Measurements from ENCODE around the gene IER3. TPM values are rescaled to one million over a fixed set of nuclear protein-coding genes. Genes with fewer than 3 reads are reported as not detected.
"Not testable (repeated sequence)": the region's sequence is repeated elsewhere in the genome, so short reads cannot be mapped to it uniquely, and the experiment has no call there.

The IER3 gene
- polyA plus RNA-seq, 1 experiment, result 85.2 TPM

GRCh38 chr6:30721198-30722024 lies 22.9 kb downstream of the IER3 start:
- Histone ChIP-seq H3K4me3 (ENCODE audit: low read depth, low read length) (peak overlapping the region; percentile 85), H3K27ac (ENCODE audit: low read depth, low read length) (peak overlapping the region; percentile 94), H3K9me3 (ENCODE audit: control insufficient read depth, insufficient read depth, low read length) (no peaks in the 10 kb centered on the region), H3K27me3 (ENCODE audit: control insufficient read depth, insufficient read depth, low read length) (no peaks in the 10 kb centered on the region)
- ChIA-PET CTCF (interaction anchor here (0.6 to 5.0 kb wide), 17 partner anchors 10 to 1533 kb away, joined by 3 to 105 read pairs (median 5); partner anchors contain the start of genes DHX16 and VARS2), POLR2A (interaction anchor here (0.7 to 4.9 kb wide), 12 partner anchors 9 to 107 kb away, joined by 3 to 43 read pairs (median 4); partner anchors contain the start of genes DHX16, IER3 and NRM)
- TF ChIP-seq CTCF (IDR thresholded peaks at IDR 0.05; ENCODE audit: low read depth, low read length), result 0 out of 2 replicates have a peak, but pooled peaks have one; percentile 25
- DNase-seq (ENCODE audit: low read depth, low spot score), result peak; percentile 78

GRCh38 chr6:30720738-30721197 lies 23.6 kb downstream of the IER3 start:
- TF ChIP-seq CTCF (IDR thresholded peaks at IDR 0.05; ENCODE audit: low read depth, low read length), result no peak
- no peak for DNase-seq (ENCODE audit: low read depth, low spot score)
- no peaks in the 10 kb centered on the region for H3K27me3 ChIP-seq (ENCODE audit: control insufficient read depth, insufficient read depth, low read length)
- CTCF ChIA-PET, result interaction anchor here (0.6 to 5.0 kb wide), 4 partner anchors 40 to 1255 kb away, joined by 3 to 105 read pairs (median 4); no protein-coding TSS in a partner anchor
- POLR2A ChIA-PET, result interaction anchor here (1.1 to 4.9 kb wide), 9 partner anchors 10 to 106 kb away, joined by 3 to 43 read pairs (median 6); partner anchors contain the start of genes DHX16, IER3 and NRM
- peak overlapping the region; percentile 94 for H3K27ac ChIP-seq (ENCODE audit: low read depth, low read length)
- peak overlapping the region; percentile 85 for H3K4me3 ChIP-seq (ENCODE audit: low read depth, low read length)
- H3K9me3 ChIP-seq (ENCODE audit: control insufficient read depth, insufficient read depth, low read length), result no peaks in the 10 kb centered on the region

DNA sequence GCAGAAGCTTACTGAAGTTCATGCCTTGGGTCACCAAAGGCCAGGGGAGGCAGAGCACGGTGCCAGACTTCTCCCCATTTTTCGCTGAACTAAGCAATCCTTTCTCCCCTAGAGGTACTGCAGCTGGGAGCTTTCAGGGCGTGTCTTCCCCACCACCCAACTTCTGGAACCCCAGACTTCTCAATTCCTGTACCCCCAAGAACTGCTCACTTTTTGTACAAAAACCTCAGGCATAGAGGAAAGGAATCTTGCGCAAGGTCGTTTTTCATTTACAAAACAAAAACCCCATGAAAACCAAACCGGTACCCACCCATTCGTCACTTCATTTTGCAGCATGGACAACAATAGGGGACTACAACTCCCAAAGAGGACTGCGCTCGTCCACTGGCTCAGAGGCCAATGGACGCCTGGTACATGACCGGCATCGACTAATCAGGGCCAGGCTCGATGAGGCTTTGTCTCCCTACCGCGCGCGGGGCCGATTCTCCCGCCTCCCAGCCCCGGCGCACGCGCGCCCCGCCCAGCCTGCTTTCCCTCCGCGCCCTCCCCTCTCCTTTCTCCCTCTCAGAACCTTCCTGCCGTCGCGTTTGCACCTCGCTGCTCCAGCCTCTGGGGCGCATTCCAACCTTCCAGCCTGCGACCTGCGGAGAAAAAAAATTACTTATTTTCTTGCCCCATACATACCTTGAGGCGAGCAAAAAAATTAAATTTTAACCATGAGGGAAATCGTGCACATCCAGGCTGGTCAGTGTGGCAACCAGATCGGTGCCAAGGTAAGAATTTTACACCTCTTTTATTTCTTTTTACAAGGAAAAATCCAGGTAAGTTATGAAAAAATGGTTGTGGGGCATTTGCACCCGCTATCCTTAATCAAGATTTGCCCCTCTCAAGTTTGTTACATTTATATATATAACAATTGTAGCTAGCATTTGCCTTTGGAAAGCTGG lies 24.3 kb downstream of the IER3 start, which contains the start of gene TUBB:
Gene TUBB, plus strand, starts transcription at position 562 of the 947 bp plus-strand sequence. Its CDS starts 155 bp downstream, at position 717.
- ChIA-PET CTCF (interaction anchor here (0.6 to 5.0 kb wide), 4 partner anchors 40 to 164 kb away, joined by 3 to 105 read pairs (median 4); partner anchors contain the start of gene DHX16), POLR2A (interaction anchor here (0.7 to 4.9 kb wide), 6 partner anchors 13 to 41 kb away, joined by 3 to 43 read pairs (median 4); partner anchors contain the start of genes IER3 and NRM)

DNA sequence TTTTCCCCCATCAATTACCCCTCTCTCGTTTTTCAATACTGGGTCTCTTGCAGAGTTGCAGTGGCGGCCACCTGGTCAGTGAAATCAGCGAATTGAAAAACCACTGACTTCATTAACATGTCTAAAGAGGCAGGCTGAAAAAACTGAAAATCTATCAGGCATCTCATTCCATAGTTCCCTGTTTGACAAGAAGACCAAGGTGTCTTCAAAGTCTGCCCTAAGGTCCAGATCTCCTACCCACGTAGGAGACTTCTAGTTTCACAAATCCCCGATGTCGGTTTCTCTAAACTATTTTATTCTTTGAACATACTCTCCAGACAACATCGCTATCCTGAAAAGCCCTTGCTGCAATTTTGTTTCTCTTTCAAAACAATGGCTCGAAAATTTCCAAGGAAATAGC lies 25.0 kb downstream of the IER3 start:
- TF ChIP-seq CTCF (IDR thresholded peaks at IDR 0.05; ENCODE audit: low read depth, low read length), result no peak
- Histone ChIP-seq H3K27me3 (ENCODE audit: control insufficient read depth, insufficient read depth, low read length) (no peaks in the 10 kb centered on the region), H3K4me3 (ENCODE audit: low read depth, low read length) (peak overlapping the region; percentile 71), H3K27ac (ENCODE audit: low read depth, low read length) (peak overlapping the region; percentile 81), H3K9me3 (ENCODE audit: control insufficient read depth, insufficient read depth, low read length) (no peaks in the 10 kb centered on the region)
- DNase-seq (ENCODE audit: low read depth, low spot score), result no peak
- CTCF ChIA-PET, result interaction anchor here (1.2 to 2.7 kb wide), 2 partner anchors 41 to 47 kb away, joined by 5 to 9 read pairs; partner anchors contain the start of gene DHX16
- POLR2A ChIA-PET, result interaction anchor here (0.7 to 4.9 kb wide), 4 partner anchors 23 to 40 kb away, joined by 3 to 43 read pairs (median 4); partner anchors contain the start of gene NRM

More for the DNA sequence above, 24.3 kb downstream of the IER3 start, which contains the start of gene TUBB:
- H3K27me3 ChIP-seq (ENCODE audit: control insufficient read depth, insufficient read depth, low read length), result no peaks in the 10 kb centered on the region
- DNase-seq (ENCODE audit: low read depth, low spot score), result peak; percentile 94
- H3K9me3 ChIP-seq (ENCODE audit: control insufficient read depth, insufficient read depth, low read length), result no peaks in the 10 kb centered on the region
- peak within 1 kb of the TSS; percentile 85 for H3K4me3 ChIP-seq (ENCODE audit: low read depth, low read length)
- H3K27ac ChIP-seq (ENCODE audit: low read depth, low read length), result peak within 1 kb of the TSS; percentile 94
- TF ChIP-seq CTCF (IDR thresholded peaks at IDR 0.05; ENCODE audit: low read depth, low read length), result no peak

DNA sequence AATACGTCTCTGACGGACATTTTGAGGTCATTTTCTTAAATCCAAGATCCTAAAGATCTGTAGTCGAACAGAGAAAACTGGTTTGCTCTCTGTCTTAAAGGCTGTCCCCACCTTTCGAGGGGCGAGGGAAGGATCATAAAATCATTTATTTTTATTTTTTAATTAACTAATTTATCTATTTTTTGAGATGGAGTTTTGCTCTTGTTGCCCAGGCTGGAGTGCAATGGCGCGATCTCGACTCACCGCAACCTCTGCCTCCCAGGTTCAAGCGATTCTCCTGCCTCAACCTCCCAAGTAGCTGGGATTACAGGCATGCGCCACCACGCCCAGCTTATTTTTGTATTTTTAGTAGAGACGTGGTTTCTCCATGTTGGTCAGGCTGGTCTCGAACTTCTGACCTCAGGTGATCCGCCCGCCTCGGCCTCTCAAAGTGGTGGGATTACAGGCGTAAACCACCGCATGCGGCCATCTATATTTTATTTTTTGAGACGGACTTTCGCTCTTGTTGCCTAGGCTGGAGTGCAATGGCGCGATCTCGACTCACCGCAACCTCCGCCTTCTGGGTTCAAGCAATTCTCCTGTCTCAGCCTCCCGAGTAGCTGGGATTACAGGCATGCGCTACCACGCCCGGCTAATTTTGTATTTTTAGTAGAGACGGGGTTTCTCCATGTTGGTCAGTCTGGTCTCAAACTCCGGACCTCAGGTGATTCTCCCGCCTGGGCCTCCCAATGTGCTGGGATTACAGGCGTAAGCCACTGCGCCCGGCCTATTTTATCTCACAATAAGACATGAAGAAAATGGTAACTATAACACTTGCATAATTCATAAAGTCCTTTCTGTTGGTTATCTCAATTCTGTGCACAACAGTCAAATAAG lies 26.3 kb downstream of the IER3 start:
- H3K27me3 ChIP-seq (ENCODE audit: control insufficient read depth, insufficient read depth, low read length); H3K9me3 ChIP-seq (ENCODE audit: control insufficient read depth, insufficient read depth, low read length); DNase-seq (ENCODE audit: low read depth, low spot score): not testable (repeated sequence)
- POLR2A ChIA-PET, result interaction anchor here (0.9 to 1.9 kb wide), 8 partner anchors 12 to 103 kb away, joined by 3 to 22 read pairs (median 5); partner anchors contain the start of gene NRM
- Histone ChIP-seq H3K27ac (ENCODE audit: low read depth, low read length) (peak overlapping the region; percentile 95), H3K4me3 (ENCODE audit: low read depth, low read length) (peak overlapping the region; percentile 52)
- CTCF ChIA-PET, result interaction anchor here (0.9 to 2.7 kb wide), 4 partner anchors 30 to 362 kb away, joined by 3 to 9 read pairs (median 4); partner anchors contain the start of gene DHX16

All from AG04450 (cell line).